HepG2 (cell line): ENCODE measurements around the gene KSR1. TPM values are rescaled to one million over a fixed set of nuclear protein-coding genes. Genes with fewer than 3 reads are reported as not detected.

Experiments
- ATAC-seq: fragments of 200-7000 bp; cut with Tn5 transposase; 3 replicates; pipeline ENCODE4 v1.9.1; 2020; ENCODE audit warnings: mild to moderate bottlenecking, moderate library complexity
- BruUV-seq: library from RNA; stranded (reverse); fragments of 400-500 nt; replicated peaks from 2 replicates; lab custom pipeline; 2021; lab: Mats Ljungman, UMichigan
- CTCF ChIA-PET: fragments of 300-600 bp; formaldehyde crosslinking; extraction: SDS; loops from one replicate; lab custom pipeline; 2021; ENCODE audit warnings: low total read pairs, inconsistent platforms, low intra/inter-chr PET ratio; lab: Yijun Ruan, JAX
- POLR2A ChIA-PET: fragments of 350-600 bp; sonication (Branson Sonifier 250); formaldehyde crosslinking; loops from one replicate; lab custom pipeline; 2020; ENCODE audit warnings: antibody characterized with exemption, inconsistent platforms; lab: Yijun Ruan, JAX
- DNase-seq: peaks from one replicate; pipeline ENCODE4 v3.0.0-alpha.2; 2015; ENCODE audit warnings: low spot score
- FAIRE-seq: peaks from 3 replicates; lab custom pipeline; 2011; peaks lifted over from hg19 to GRCh38; lab: Jason Lieb, UNC
- H2AFZ ChIP-seq: one replicate; pipeline ENCODE4 v1.6.1; 2011; ENCODE audit warnings: low read length, inconsistent platforms
- H3K27ac ChIP-seq: fragments of 300-600 bp; 3 replicates; pipeline ENCODE4 v1.8.0; 2011; ENCODE audit warnings: mixed run types, mild to moderate bottlenecking, mixed read lengths, low read length, inconsistent platforms; ENCODE audit not compliant: insufficient read depth; ENCODE audit errors: extremely low read length
- H3K27me3 ChIP-seq, 2 experiments: fragments of 200-600 bp in 1 of 2; 2 replicates in 1 of 2; 3 replicates in 1 of 2; pipeline versions ENCODE4 v1.6.0 to v1.8.0; 2011; ENCODE audit warnings: low read length in 2 of 2, mild to moderate bottlenecking in 2 of 2, moderate library complexity in 2 of 2, inconsistent platforms in 1 of 2; ENCODE audit not compliant: insufficient read depth in 2 of 2, control insufficient read depth in 1 of 2
- H3K36me3 ChIP-seq, 2 experiments: fragments of 200-600 bp in 1 of 2; replicated peaks in 1 of 2; 2 replicates in 1 of 2; 3 replicates in 1 of 2; pipeline versions ENCODE4 v1.5.1 to v1.8.0; 2011; ENCODE audit warnings: low read length in 2 of 2, inconsistent platforms in 1 of 2; ENCODE audit not compliant: insufficient read depth in 2 of 2, control insufficient read depth in 1 of 2
- H3K4me1 ChIP-seq: 2 replicates; pipeline ENCODE4 v1.5.1; 2012; ENCODE audit warnings: low read length, inconsistent platforms; ENCODE audit not compliant: insufficient read depth
- H3K4me2 ChIP-seq: 2 replicates; pipeline ENCODE4 v1.6.0; 2011; ENCODE audit warnings: low read depth, low read length, inconsistent platforms
- H3K4me3 ChIP-seq, 3 experiments: fragments of 200-600 bp in 1 of 3; sonication (generic), shearing (Covaris generic) in 1 of 3; replicated peaks in 1 of 3; 2 replicates each; pipeline ENCODE4 v1.5.1; 2011 to 2016; ENCODE audit warnings: low read length in 3 of 3, inconsistent platforms in 2 of 3, low read depth in 2 of 3, mild to moderate bottlenecking in 2 of 3, control low read depth in 1 of 3, mixed read lengths in 1 of 3; ENCODE audit not compliant: insufficient read depth in 1 of 3
- H3K79me2 ChIP-seq: one replicate; pipeline ENCODE4 v1.6.1; 2011; ENCODE audit warnings: low read length, inconsistent platforms; ENCODE audit not compliant: insufficient read depth
- H3K9ac ChIP-seq: 2 replicates; pipeline ENCODE4 v1.6.0; 2011; ENCODE audit warnings: mild to moderate bottlenecking, low read depth, low read length, inconsistent platforms; ENCODE audit not compliant: insufficient read depth
- H3K9me3 ChIP-seq: 2 replicates; pipeline ENCODE4 v1.5.1; 2012; ENCODE audit warnings: mild to moderate bottlenecking, low read length
- H4K20me1 ChIP-seq: 2 replicates; pipeline ENCODE4 v1.6.0; 2011; ENCODE audit warnings: inconsistent platforms, mild to moderate bottlenecking, low read length, moderate library complexity; ENCODE audit not compliant: insufficient read depth
- CREB3 ChIP-seq: sonication (generic); formaldehyde crosslinking; IDR thresholded peaks from 2 replicates; pipeline ENCODE4 v1.5.0; 2020; ENCODE audit warnings: missing genetic modification reagents
- FOSL2 ChIP-seq: sonication (generic); formaldehyde crosslinking; IDR thresholded peaks from 2 replicates; pipeline ENCODE4 v1.4.0; 2020; ENCODE audit warnings: missing genetic modification reagents
- FOXA1 ChIP-seq, 2 experiments: fragments of 450-650 bp in 1 of 2; sonication (generic) in 1 of 2; formaldehyde crosslinking in 1 of 2; IDR thresholded peaks; 2 replicates each; pipeline versions ENCODE4 v1.4.0 to v1.6.1; 2016 to 2020; ENCODE audit warnings: missing genetic modification reagents in 1 of 2
- NFE2L2 ChIP-seq: fragments of 150-350 bp; IDR thresholded peaks from 2 replicates; pipeline ENCODE4 v1.6.1; 2014; ENCODE audit warnings: low read length
- RERE ChIP-seq: IDR thresholded peaks from 2 replicates; pipeline ENCODE4 v1.6.1; 2016; ENCODE audit warnings: low read depth, missing genetic modification reagents, missing compliant biosample characterization
- RXRB ChIP-seq: IDR thresholded peaks from 2 replicates; pipeline ENCODE4 v1.6.1; 2016; ENCODE audit warnings: borderline replicate concordance, missing genetic modification reagents, missing compliant biosample characterization
- TBL1XR1 ChIP-seq: fragments of 150-350 bp; IDR thresholded peaks from 2 replicates; pipeline ENCODE4 v1.6.1; 2014; ENCODE audit warnings: borderline replicate concordance, low read length; ENCODE audit not compliant: partially characterized antibody
- TEAD3 ChIP-seq: optimal IDR thresholded peaks from 2 replicates; pipeline ENCODE3; 2016; ENCODE audit warnings: borderline replicate concordance
- ZFYVE20 ChIP-seq: sonication (generic); formaldehyde crosslinking; IDR thresholded peaks from 2 replicates; pipeline ENCODE4 v1.8.0; 2023; ENCODE audit warnings: low read depth, mild to moderate bottlenecking, moderate library complexity, missing genetic modification reagents, borderline replicate concordance
- ZMYM3 ChIP-seq: sonication (generic); formaldehyde crosslinking; IDR thresholded peaks from 2 replicates; pipeline ENCODE4 v1.5.1; 2020; ENCODE audit warnings: mild to moderate bottlenecking, missing genetic modification reagents
- WGBS: methylation state at CpG from one replicate; pipeline ENCODE4 v1.1.6; 2017; ENCODE audit warnings: low lambda C conversion rate; 5-methylcytosine and 5-hydroxymethylcytosine counted together
- in situ Hi-C: cut with HindIII; loops from 2 replicates; pipeline ENCODE4 v1.10.0; 2017; ENCODE audit warnings: low pct_unique_long_range_greater_than_20kb; ENCODE audit not compliant: extremely low pct_ligation_motif_present
- intact Hi-C: fragments of 100-400 bp; cut with micrococcal nuclease; formaldehyde crosslinking; loops from one replicate; pipeline ENCODE4 v1.10.0; 2022; ENCODE audit not compliant: unreplicated experiment
- polyA plus RNA-seq, 8 experiments: library from polyadenylated mRNA; depleted of rRNA in 3 of 8; stranded (reverse) in 7 of 8; unstranded in 1 of 8; fragments of >200 nt; fragmentation: Illumina TruSeq in 4 of 8; extraction: Trizol in 4 of 8; gene quantifications; 2 replicates each; pipeline versions ENCODE4 v1.2.1 to v1.2.3, GENCODE V29; 2011 to 2016; ENCODE audit warnings: low read depth in 4 of 8, missing spikeins in 1 of 8, mixed read lengths in 1 of 8; ENCODE audit not compliant: insufficient read depth in 1 of 8
- total RNA-seq, 5 experiments: library from RNA; depleted of rRNA; stranded (reverse); fragments of >200 nt; fragmentation: Illumina TruSeq; extraction: Trizol; gene quantifications; 2 replicates each; pipeline ENCODE4 v1.2.3, GENCODE V29; 2016; ENCODE audit warnings: low read depth in 1 of 5
- TF ChIP-seq, protein P1 (sequence below): sonication (generic); formaldehyde crosslinking; IDR thresholded peaks from 2 replicates; pipeline ENCODE4 v1.5.1; 2020; ENCODE audit warnings: mild to moderate bottlenecking, missing genetic modification reagents, borderline replicate concordance

The KSR1 gene
- total and polyA plus RNA-seq, 2 of the 13 experiments (the other 11 are each of a cell fraction or from before 2014, with no cell fraction given): 10.1 to 16.6 TPM

DNA sequence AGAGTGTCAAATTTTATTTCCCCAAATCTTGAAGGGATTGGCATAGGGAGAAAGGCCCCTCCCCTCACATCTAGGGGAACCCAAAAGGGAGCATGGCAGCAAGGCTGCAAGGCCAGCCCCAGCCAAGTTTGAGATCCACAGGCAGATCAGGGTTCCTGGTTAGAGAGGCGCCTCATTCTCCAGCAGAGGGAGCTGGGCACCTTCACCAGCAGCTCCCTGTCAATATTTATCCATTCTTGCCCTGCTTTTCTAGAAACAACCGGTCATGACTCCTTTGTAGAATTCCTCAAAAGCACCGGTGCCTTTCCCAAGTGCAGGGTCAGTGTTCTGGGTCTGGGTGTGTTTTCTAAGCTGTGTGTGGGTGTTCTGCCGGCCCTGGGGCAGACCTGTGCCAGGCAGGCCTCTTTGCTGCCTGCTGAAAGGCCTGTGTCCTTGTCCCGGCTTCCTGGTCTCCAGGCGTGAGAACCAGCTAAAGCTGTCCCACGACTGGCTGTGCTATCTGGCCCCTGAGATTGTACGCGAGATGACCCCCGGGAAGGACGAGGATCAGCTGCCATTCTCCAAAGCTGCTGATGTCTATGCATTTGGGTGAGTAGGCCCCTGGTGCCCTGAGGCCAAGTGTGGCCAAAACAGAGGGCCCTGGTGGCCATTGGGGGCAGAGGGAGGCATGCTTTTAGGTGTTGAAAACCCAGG, 153.5 kb downstream of the KSR1 start:
- intact Hi-C loops: loop anchor here (2.0 to 10.0 kb wide), 4 partner anchors 41 to 375 kb away; no protein-coding TSS in a partner anchor
- 81% methylated on average over 5 of the region's 11 CpGs for WGBS
- Histone ChIP-seq H3K9ac (no peak overlapping the region), H3K4me3 (no peak overlapping the region), H2AFZ (no peak overlapping the region), H3K79me2 (no peaks in the 10 kb centered on the region), H3K27me3 (no peaks in the 10 kb centered on the region), H3K4me2 (no peak overlapping the region), H3K9me3 (no peaks in the 10 kb centered on the region), H3K27ac (no peak overlapping the region), H4K20me1 (no peaks in the 10 kb centered on the region), H3K36me3 (peaks cover 25 to 50% of the 10 kb centered on the region in 2 experiments; a peak in 4 of 5 replicates), H3K4me1 (no peaks in the 10 kb centered on the region)
- POLR2A ChIA-PET: no interaction called here
- peak; percentile 91 for ATAC-seq
- in situ Hi-C loops: loop anchor here (5.0 kb wide), 1 partner anchor 43 kb away; no protein-coding TSS in a partner anchor
- DNase-seq: peak; percentile 45
- peak; percentile 70 for FAIRE-seq
- CTCF ChIA-PET: interaction anchor here (1.4 to 2.4 kb wide), 2 partner anchors 41 to 45 kb away, joined by 5 to 7 read pairs; no protein-coding TSS in a partner anchor
- no TSS peak for BruUV-seq
- TF ChIP-seq FOXA1 (IDR thresholded peaks at IDR 0.05): no peak
- peak; percentile 70 for TF ChIP-seq FOXA1 (CRISPR knock-in tag; IDR thresholded peaks at IDR 0.05)
- TF ChIP-seq TEAD3: peak; percentile 26
- no peak for TF ChIP-seq ZFYVE20
- TF ChIP-seq, protein P1, sequence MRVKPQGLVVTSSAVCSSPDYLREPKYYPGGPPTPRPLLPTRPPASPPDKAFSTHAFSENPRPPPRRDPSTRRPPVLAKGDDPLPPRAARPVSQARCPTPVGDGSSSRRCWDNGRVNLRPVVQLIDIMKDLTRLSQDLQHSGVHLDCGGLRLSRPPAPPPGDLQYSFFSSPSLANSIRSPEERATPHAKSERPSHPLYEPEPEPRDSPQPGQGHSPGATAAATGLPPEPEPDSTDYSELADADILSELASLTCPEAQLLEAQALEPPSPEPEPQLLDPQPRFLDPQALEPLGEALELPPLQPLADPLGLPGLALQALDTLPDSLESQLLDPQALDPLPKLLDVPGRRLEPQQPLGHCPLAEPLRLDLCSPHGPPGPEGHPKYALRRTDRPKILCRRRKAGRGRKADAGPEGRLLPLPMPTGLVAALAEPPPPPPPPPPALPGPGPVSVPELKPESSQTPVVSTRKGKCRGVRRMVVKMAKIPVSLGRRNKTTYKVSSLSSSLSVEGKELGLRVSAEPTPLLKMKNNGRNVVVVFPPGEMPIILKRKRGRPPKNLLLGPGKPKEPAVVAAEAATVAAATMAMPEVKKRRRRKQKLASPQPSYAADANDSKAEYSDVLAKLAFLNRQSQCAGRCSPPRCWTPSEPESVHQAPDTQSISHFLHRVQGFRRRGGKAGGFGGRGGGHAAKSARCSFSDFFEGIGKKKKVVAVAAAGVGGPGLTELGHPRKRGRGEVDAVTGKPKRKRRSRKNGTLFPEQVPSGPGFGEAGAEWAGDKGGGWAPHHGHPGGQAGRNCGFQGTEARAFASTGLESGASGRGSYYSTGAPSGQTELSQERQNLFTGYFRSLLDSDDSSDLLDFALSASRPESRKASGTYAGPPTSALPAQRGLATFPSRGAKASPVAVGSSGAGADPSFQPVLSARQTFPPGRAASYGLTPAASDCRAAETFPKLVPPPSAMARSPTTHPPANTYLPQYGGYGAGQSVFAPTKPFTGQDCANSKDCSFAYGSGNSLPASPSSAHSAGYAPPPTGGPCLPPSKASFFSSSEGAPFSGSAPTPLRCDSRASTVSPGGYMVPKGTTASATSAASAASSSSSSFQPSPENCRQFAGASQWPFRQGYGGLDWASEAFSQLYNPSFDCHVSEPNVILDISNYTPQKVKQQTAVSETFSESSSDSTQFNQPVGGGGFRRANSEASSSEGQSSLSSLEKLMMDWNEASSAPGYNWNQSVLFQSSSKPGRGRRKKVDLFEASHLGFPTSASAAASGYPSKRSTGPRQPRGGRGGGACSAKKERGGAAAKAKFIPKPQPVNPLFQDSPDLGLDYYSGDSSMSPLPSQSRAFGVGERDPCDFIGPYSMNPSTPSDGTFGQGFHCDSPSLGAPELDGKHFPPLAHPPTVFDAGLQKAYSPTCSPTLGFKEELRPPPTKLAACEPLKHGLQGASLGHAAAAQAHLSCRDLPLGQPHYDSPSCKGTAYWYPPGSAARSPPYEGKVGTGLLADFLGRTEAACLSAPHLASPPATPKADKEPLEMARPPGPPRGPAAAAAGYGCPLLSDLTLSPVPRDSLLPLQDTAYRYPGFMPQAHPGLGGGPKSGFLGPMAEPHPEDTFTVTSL: 0 out of 2 replicates have a peak, but pooled peaks have one; percentile 29
- no peak for TF ChIP-seq NFE2L2
- TF ChIP-seq ZMYM3 (CRISPR knock-in tag): no peak
- peak; percentile 40; the same call in 1 of the 2 replicates for TF ChIP-seq RXRB (CRISPR knock-in tag)
- no peak for TF ChIP-seq CREB3
- no peak for TF ChIP-seq FOSL2 (CRISPR knock-in tag)
- TF ChIP-seq RERE (CRISPR knock-in tag): no peak
- TF ChIP-seq TBL1XR1: peak; percentile 89
